HG02759 (cell line): ENCODE data around the gene GRID2IP.
A peak's percentile ranks its signal among the peaks of the same experiment; 100 is the strongest.
"Not testable (repeated sequence)": the region's sequence is repeated elsewhere in the genome, so short reads cannot be mapped to it uniquely, and the experiment has no call there.

ENCODE experiments used
- ATAC-seq: cut with Tn5 transposase; IDR thresholded peaks from one replicate; pipeline ENCODE4 v1.9.1; 2021; ENCODE audit warnings: mild to moderate bottlenecking, moderate library complexity; ENCODE audit not compliant: unreplicated experiment

The GRID2IP gene

GRCh38 chr7:6453734-6454133 is 97.5 kb downstream of the GRID2IP start:
- no peak for ATAC-seq

GRCh38 chr7:6451224-6451705 is 100.0 kb downstream of the GRID2IP start:
- no peak for ATAC-seq

GRCh38 chr7:6450591-6450990 is 100.7 kb downstream of the GRID2IP start:
- not testable (repeated sequence) for ATAC-seq

- not testable (repeated sequence) for ATAC-seq
Measured at GRCh38 chr7:6449884-6450283, 101.4 kb downstream of the GRID2IP start.

- no peak for ATAC-seq
Measured at GRCh38 chr7:6448943-6449543, 102.2 kb downstream of the GRID2IP start.

- ATAC-seq, result peak; percentile 92
Measured at GRCh38 chr7:6447581-6448199, 103.6 kb downstream of the GRID2IP start, which contains the start of gene DAGLB. Gene DAGLB (minus strand): TSS chr7:6447954. CDS start chr7:6447842, 112 bp downstream.
